ENCODE measurements around the gene TMX2. TPM values are rescaled to one million over a fixed set of nuclear protein-coding genes. Genes with fewer than 3 reads are reported as not detected.
"Not testable (repeated sequence)": the region's sequence is repeated elsewhere in the genome, so short reads cannot be mapped to it uniquely, and the experiment has no call there.

TMX2 gene
- total RNA-seq: 46.9 and 51.5 TPM in 2 replicates

DNA sequence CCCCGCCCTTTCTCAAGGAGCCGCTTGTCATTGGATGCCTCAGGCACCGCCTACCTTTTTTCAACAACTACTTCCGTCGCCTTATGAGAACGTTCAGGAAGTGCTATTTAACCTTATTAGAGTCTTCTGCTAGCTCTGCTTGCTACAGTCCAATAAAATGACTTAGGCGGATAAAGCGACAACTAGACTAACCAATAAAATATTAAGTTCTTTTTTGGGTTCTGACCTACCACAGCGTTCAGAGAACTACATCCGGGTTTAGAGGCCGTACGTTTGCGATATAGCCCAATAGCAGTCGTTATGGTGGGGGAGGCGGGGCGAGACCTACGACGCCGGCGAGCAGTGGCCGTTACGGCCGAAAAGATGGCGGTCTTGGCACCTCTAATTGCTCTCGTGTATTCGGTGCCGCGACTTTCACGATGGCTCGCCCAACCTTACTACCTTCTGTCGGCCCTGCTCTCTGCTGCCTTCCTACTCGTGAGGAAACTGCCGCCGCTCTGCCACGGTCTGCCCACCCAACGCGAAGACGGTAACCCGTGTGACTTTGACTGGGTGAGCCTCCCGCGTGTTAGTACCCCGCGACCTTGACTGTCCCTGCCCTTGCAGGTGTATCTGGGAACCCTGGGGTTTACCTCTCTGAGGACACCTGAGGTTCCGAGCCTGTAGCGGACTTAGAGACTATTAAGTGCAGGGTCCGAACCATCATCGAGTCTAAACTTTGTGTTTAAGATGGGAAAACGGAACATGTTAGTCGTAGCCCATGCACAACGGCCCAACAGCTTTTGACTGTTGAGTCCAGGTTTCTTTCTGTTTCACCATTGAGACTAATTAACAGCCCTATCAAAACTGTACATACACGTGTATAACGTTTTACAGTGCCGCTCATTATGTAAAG, at the start of gene TMX2:
Gene TMX2, plus strand, starts transcription at position 338 of the 895 bp plus-strand sequence. Its CDS starts 26 bp downstream, at position 364.
- DNase-seq (ENCODE audit: extremely low read depth, low read depth, low spot score): peak; percentile 99

GRCh38 chr11:57662893-57663292, 49.5 kb upstream of the TMX2 start:
- no peak for DNase-seq (ENCODE audit: extremely low read depth, low read depth, low spot score)

DNA sequence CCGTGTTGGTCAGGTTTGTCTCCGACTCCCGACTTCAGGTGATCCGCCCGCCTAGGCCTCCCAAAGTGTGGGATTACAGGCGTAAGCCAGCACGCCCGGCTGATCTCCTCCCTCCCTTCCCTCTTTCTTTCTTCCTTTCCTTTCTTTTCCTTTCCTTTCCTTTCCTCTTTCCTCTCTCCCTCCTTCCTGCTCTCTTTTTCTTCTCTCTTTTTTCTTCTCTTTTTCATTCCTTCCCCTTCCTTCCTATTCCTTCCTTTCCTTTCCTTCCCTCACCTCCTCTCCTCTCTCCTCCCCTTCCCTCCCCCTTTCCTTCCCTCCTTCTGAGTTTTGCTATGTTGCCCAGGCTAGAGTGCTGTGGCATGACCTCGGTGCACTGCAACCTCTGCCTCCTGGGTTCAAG, 48.4 kb upstream of the TMX2 start:
- DNase-seq (ENCODE audit: extremely low read depth, low read depth, low spot score): no peak

- peak; percentile 94 for DNase-seq (ENCODE audit: extremely low read depth, low read depth, low spot score)
Measured at GRCh38 chr11:57667117-57667735, 45.2 kb upstream of the TMX2 start.

GRCh38 chr11:57667736-57668433, 44.5 kb upstream of the TMX2 start, which contains the start of gene ZDHHC5:
Gene ZDHHC5 (plus strand): TSS chr11:57668114. CDS start chr11:57673091, 4,977 bp downstream.
- no peak for DNase-seq (ENCODE audit: extremely low read depth, low read depth, low spot score)

DNA sequence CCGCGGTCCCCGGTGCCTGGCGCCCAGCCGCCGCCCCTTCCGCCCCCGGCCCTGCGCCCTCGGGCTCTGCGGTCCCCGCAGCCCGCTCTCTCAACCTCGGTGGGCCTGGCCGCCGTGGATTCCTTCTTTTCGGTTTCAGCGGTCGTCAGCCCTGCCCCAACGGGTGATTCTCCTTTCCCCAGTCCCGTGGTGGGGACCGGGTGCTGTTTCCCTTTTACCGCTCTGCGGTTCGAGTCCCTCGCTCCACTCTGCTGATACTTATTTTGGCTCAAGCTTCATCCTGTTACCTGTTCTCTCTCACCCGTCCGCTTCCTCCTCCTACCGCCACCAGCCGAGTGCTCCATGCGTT, 44.0 kb upstream of the TMX2 start:
- DNase-seq (ENCODE audit: extremely low read depth, low read depth, low spot score): no peak

- DNase-seq (ENCODE audit: extremely low read depth, low read depth, low spot score): no peak
Measured at GRCh38 chr11:57674251-57674650, 38.1 kb upstream of the TMX2 start.

GRCh38 chr11:57675176-57675941, 37.0 kb upstream of the TMX2 start:
- no peak for DNase-seq (ENCODE audit: extremely low read depth, low read depth, low spot score)

DNA sequence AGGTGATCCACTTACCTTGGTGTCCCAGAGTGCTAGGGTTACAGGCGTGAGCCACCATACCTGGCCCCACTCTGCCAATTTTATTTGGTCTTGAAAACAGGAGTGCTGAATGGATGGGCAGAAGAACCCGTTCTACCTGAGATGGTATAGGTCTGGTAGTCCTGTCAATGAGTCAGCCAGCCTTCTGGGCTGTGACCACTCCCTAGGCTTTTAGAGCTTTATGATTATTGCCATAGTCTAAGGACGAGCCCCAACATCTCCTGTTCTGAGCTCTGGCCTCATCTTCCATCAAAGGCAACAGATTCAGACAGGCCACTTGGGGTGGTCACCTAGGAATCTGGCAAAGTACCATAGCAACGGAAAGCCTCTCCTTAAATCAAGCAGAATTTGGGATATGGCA, 33.0 kb upstream of the TMX2 start:
- DNase-seq (ENCODE audit: extremely low read depth, low read depth, low spot score): no peak

DNA sequence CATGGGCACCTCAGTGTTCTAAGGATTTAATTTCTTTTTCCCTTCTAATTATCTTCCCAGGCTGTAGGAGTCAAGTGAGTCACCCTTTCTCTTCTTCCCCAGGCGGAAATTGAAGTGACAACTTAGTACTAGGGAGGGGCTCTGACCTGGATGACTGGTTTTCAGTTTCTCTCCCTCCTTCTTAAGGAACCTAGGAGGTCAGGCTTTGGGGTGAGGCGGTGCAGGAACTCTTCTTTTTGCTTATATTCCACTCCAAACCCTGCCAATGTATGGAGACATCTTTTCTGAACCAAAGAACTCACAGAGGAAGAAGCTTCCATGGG, 31.9 kb upstream of the TMX2 start:
- DNase-seq (ENCODE audit: extremely low read depth, low read depth, low spot score): no peak

GRCh38 chr11:57681168-57681567, 31.2 kb upstream of the TMX2 start:
- no peak for DNase-seq (ENCODE audit: extremely low read depth, low read depth, low spot score)

GRCh38 chr11:57690474-57690873, 21.9 kb upstream of the TMX2 start:
- DNase-seq (ENCODE audit: extremely low read depth, low read depth, low spot score): not testable (repeated sequence)

DNA sequence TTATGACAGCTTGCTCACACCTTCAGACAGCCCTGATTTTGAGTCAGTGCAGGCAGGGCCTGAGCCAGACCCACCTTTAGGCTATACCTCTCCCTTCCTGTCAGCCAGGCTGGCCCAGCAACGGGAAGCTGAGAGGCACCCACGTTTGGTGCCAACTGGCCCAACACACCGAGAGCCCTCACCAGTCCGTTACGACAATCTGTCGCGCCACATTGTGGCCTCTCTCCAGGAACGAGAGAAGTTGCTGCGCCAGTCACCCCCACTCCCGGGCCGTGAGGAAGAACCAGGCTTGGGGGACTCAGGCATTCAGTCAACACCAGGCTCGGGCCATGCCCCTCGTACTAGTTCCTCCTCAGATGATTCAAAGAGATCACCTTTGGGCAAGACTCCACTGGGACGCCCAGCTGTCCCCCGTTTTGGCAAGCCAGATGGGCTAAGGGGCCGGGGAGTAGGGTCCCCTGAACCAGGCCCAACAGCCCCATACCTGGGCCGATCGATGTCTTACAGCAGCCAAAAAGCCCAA, 13.5 kb upstream of the TMX2 start:
- no peak for DNase-seq (ENCODE audit: extremely low read depth, low read depth, low spot score)

DNA sequence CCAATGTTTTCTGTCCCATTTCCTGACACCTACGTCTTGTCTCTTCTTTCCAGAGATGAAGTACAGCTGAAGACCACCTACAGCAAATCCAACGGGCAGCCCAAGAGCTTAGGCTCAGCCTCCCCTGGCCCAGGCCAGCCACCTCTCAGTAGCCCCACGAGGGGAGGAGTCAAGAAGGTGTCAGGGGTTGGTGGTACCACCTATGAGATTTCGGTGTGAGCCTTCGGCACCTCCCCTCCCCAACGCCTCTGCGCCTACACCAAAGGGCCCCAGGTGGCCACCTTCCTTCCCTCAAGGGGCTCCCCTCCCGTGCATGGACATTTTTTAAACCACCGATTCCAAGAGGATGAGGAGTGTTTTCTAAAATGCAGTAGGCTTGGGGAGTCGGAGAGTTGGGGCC, 12.6 kb upstream of the TMX2 start:
- no peak for DNase-seq (ENCODE audit: extremely low read depth, low read depth, low spot score)

- no peak for DNase-seq (ENCODE audit: extremely low read depth, low read depth, low spot score)
Measured at GRCh38 chr11:57700425-57700824, 12.0 kb upstream of the TMX2 start.

- no peak for DNase-seq (ENCODE audit: extremely low read depth, low read depth, low spot score)
Measured at GRCh38 chr11:57703341-57703740, 9.1 kb upstream of the TMX2 start.

DNA sequence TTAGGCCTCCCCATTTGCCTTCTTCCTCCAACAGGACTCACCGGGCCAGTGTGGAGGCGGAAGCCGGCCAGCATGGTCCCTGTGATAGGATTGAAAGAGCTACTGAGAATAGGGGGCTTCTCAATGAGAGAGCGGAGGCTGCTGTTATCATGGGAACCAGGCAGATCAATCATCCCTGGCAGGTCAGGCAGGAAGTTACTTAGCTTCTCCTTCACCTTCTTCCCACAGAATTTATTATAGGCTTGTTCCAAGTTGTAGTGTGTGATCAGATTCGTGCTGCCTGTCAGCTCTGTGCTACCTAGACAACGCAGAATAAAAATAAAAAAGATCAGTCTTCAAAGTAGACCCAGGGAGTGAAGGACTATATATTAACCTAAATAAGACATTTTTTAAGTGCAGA, 7.5 kb upstream of the TMX2 start:
- no peak for DNase-seq (ENCODE audit: extremely low read depth, low read depth, low spot score)

- DNase-seq (ENCODE audit: extremely low read depth, low read depth, low spot score): not testable (repeated sequence)
Measured at GRCh38 chr11:57705432-57705831, 7.0 kb upstream of the TMX2 start.

DNA sequence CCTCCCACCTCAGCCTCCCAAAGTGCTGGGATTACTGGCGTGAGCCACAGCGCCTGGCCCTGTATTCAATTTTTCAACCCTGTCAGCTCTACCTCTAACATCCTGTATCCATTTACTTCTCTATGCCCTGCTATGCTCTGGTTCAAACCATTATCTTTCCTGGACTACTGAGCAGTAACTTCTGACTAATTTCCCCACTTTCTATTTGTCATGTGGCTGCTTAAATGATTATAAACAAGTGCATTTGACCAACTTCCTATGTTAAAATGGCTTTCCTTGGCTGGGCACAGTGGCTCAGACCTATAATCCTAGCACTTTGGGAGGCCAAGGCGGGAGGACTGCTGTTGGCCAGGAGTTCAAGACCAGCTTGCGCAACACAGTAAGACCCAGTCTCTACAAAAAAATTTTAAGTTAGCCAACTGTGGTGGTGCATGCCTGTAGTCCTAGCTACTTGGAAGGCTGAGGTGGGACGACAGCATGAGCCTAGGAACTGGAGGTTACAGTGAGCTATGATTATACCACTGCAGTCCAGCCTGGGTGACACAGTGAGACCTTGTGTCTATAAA, 2.5 kb upstream of the TMX2 start:
- no peak for DNase-seq (ENCODE audit: extremely low read depth, low read depth, low spot score)
